Stomach (tissue), 9 donors: ENCODE measurements around the gene USP54. TPM values are rescaled to one million over a fixed set of nuclear protein-coding genes. Genes with fewer than 3 reads are reported as not detected.
A peak's percentile ranks its signal among the peaks of the same experiment; 100 is the strongest.
"Not testable (repeated sequence)": the region's sequence is repeated elsewhere in the genome, so short reads cannot be mapped to it uniquely, and the experiment has no call there.

Experiments
- DNase-seq, 2 donors: peaks; one replicate each; pipeline versions ENCODE4 v3.0.0 to v3.0.0-alpha.2; 2013 to 2019
- H3K27ac ChIP-seq, 5 donors: fragments of 200-600 bp in 4 of 5; sonication (generic) in 4 of 5; one replicate each; pipeline ENCODE4 v1.5.1; 2013 to 2019; ENCODE audit warnings: mild to moderate bottlenecking in 1 of 5, moderate library complexity in 1 of 5
- H3K27me3 ChIP-seq, 3 donors: fragments of 200-600 bp; sonication (generic); one replicate each; pipeline ENCODE4 v1.5.1; 2017 to 2019; ENCODE audit warnings: mixed run types in 1 of 3
- H3K36me3 ChIP-seq, 4 donors: fragments of 200-600 bp; sonication (generic); 1 replicate in 3 of 4; 2 replicates in 1 of 4; pipeline ENCODE4 v1.5.1; 2016 to 2019
- H3K4me1 ChIP-seq, 4 donors: fragments of 200-600 bp; sonication (generic); one replicate each; pipeline ENCODE4 v1.5.1; 2016 to 2019
- H3K4me3 ChIP-seq, 4 donors: fragments of 200-600 bp; sonication (generic) in 3 of 4; one replicate each; pipeline ENCODE4 v1.5.1; 2016 to 2019; ENCODE audit warnings: mild to moderate bottlenecking in 1 of 4
- H3K9me3 ChIP-seq, 4 donors: fragments of 200-600 bp; sonication (generic); one replicate each; pipeline ENCODE4 v1.5.1; 2016 to 2019
- EP300 ChIP-seq: sonication (generic); formaldehyde crosslinking; IDR thresholded peaks from one replicate; pipeline ENCODE4 v1.6.1; 2017; ENCODE audit warnings: antibody characterized with exemption
- POLR2A ChIP-seq, 4 donors: fragments of 450-650 bp; IDR thresholded peaks; one replicate each; pipeline ENCODE4 v1.6.1; 2016; ENCODE audit warnings: antibody characterized with exemption in 4 of 4, control low read depth in 2 of 4, mild to moderate bottlenecking in 1 of 4, moderate library complexity in 1 of 4
- POLR2AphosphoS5 ChIP-seq, 3 donors: sonication (generic); formaldehyde crosslinking; IDR thresholded peaks; one replicate each; pipeline ENCODE4 v1.6.1; 2016; ENCODE audit warnings: antibody characterized with exemption in 3 of 3
- WGBS, 5 donors: extraction: QIAGEN DNeasy Blood & Tissue Kit in 3 of 5; methylation state at CpG; one replicate each; pipeline versions ENCODE4 v1.1.5 to v1.1.7; 2013 to 2018; 5-methylcytosine and 5-hydroxymethylcytosine counted together
- intact Hi-C: fragments of 100-400 bp; cut with DNase I; formaldehyde crosslinking; loops from one replicate; pipeline ENCODE4 v1.15.1; 2023; ENCODE audit warnings: low total_unique reads
- polyA plus RNA-seq, 3 donors: library from polyadenylated mRNA; stranded (reverse); fragments of 200-250 nt; gene quantifications; one replicate each; pipeline ENCODE4 v1.2.3, GENCODE V29; 2013
- total RNA-seq, 5 donors: library from RNA; depleted of rRNA; stranded (reverse); fragments of >200 nt; gene quantifications; one replicate each; pipeline versions ENCODE4 v1.1.0 to v1.2.3, GENCODE V29; 2014 to 2016
- TF ChIP-seq, protein P1 (sequence below), 7 experiments: fragments of 450-650 bp in 4 of 7; fragments of 200-600 bp in 3 of 7; sonication (generic) in 3 of 7; IDR thresholded peaks; one replicate each; pipeline ENCODE4 v1.5.1; 2016 to 2019; ENCODE audit warnings: antibody characterized with exemption in 7 of 7, control low read depth in 2 of 7, mild to moderate bottlenecking in 1 of 7
- donor health status: healthy with polysubstance abuse.
- donor health status: Bipolar disorder and iron deficiency.
- donor health status: healthy.

The USP54 gene
- total and polyA plus RNA-seq, 8 donors, result 7.3 to 369 (median 69.4) TPM

DNA sequence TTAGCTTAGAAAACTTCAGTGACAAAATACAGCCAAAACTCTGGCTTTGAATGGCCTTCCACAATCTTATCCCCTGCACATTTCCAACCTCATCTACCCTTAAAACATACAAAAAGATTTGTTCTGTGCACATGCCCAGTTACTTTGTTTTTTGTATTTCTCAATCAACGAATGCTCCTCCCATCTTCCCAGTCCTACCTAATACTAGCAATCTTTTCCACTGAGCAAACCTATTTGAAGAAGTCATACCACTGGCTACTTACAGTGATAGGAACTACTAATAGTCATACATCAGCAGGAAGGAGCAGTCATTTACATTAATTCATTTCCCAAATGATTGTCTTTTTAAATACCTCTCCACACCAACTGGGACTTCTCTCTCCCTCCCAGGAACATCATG, 2.5 kb downstream of the USP54 start:
- DNase-seq, result no peak
- Histone ChIP-seq H3K4me1 (peaks cover 44 to 80% (median 63%) of the 10 kb centered on the region in 4 donors), H3K27me3 (no peaks in the 10 kb centered on the region), H3K9me3 (no peaks in the 10 kb centered on the region), H3K4me3 (no peak overlapping the region), H3K36me3 (no peaks in the 10 kb centered on the region), H3K27ac (peak overlapping the region in 4 of 5 donors; percentile 66 to 84 (median 77))
- intact Hi-C loops, result no loop called here
- TF ChIP-seq POLR2A (IDR thresholded peaks at IDR 0.05) (no peak), POLR2AphosphoS5 (IDR thresholded peaks at IDR 0.05) (peak in 2 of 3 donors; percentile 30 to 50)
- 41 to 60% (median 48%) methylated on average over 1 of the region's 1 CpG for WGBS, 5 donors

DNA sequence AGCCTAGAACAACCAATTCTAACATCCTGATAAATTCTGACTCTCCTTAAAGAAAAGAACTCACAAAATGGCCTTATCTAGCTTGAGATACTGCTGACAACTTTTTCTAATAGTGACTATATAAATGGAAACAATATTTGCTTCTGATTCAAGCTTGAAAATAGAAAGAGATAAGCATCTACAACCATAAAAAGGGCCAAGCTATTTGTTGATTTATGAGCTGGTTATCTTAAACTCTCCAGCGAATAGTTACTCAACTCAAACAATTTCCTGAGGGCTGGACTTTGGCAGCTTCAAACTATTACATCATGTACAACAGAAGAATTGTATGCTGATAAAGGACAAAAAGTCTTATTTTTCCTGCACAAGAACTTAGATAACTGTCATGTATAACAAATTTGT, 4.6 kb downstream of the USP54 start:
- TF ChIP-seq POLR2AphosphoS5 (IDR thresholded peaks at IDR 0.05) (peak; percentile 15 to 66 (median 52)), POLR2A (IDR thresholded peaks at IDR 0.05) (no peak)
- WGBS, 5 donors, result 0 to 15% (median 9%) methylated on average over 1 of the region's 1 CpG
- Histone ChIP-seq H3K4me1 (peaks cover 38 to 70% (median 53%) of the 10 kb centered on the region in 4 donors), H3K9me3 (no peaks in the 10 kb centered on the region), H3K36me3 (no peaks in the 10 kb centered on the region), H3K4me3 (no peak overlapping the region), H3K27me3 (no peaks in the 10 kb centered on the region), H3K27ac (peak overlapping the region in 4 of 5 donors; percentile 59 to 80 (median 74))
- DNase-seq, result peak; percentile 48 to 85
- intact Hi-C loops, result no loop called here

- H3K9me3 ChIP-seq, result no peaks in the 10 kb centered on the region
- TF ChIP-seq, protein P1, sequence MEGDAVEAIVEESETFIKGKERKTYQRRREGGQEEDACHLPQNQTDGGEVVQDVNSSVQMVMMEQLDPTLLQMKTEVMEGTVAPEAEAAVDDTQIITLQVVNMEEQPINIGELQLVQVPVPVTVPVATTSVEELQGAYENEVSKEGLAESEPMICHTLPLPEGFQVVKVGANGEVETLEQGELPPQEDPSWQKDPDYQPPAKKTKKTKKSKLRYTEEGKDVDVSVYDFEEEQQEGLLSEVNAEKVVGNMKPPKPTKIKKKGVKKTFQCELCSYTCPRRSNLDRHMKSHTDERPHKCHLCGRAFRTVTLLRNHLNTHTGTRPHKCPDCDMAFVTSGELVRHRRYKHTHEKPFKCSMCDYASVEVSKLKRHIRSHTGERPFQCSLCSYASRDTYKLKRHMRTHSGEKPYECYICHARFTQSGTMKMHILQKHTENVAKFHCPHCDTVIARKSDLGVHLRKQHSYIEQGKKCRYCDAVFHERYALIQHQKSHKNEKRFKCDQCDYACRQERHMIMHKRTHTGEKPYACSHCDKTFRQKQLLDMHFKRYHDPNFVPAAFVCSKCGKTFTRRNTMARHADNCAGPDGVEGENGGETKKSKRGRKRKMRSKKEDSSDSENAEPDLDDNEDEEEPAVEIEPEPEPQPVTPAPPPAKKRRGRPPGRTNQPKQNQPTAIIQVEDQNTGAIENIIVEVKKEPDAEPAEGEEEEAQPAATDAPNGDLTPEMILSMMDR (IDR thresholded peaks at IDR 0.05), result no peak
- TF ChIP-seq POLR2AphosphoS5 (IDR thresholded peaks at IDR 0.05), result no peak
- TF ChIP-seq EP300, result no peak
- no peak for TF ChIP-seq POLR2A (IDR thresholded peaks at IDR 0.05)
- H3K36me3 ChIP-seq, result no peaks in the 10 kb centered on the region
- intact Hi-C loops, result no loop called here
- no peak for DNase-seq
- no peaks in the 10 kb centered on the region for H3K27me3 ChIP-seq
- peaks cover 31 to 62% (median 44%) of the 10 kb centered on the region in 4 donors for H3K4me1 ChIP-seq
- H3K27ac ChIP-seq, result peak overlapping the region in 3 of 5 donors; percentile 73 to 80 (median 76)
- WGBS, 5 donors, result 89 to 100% (median 98%) methylated on average over 3 of the region's 3 CpGs
- no peak overlapping the region for H3K4me3 ChIP-seq
Observed at GRCh38 chr10:73585327-73585726, 5.8 kb downstream of the USP54 start.

DNA sequence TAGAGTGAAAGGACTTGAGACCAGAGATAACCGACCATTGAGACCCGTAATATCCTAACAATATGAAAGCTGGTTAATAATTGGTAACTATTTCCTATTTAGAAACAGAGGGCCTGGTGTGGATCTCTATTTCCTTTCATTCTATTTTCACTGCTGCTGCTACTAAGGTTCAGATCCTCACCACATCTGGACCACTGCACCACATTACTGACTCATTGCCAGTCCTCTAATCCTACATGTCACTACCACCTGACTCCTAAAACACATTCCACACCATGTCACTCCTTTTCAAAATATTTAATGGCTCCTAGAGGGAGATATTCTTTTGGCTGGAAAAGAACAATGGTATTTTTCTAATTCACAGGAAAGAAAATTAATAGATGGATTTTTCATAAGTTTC, 6.4 kb downstream of the USP54 start:
- TF ChIP-seq, protein P1 (IDR thresholded peaks at IDR 0.05), result no peak
- TF ChIP-seq EP300 (no peak), POLR2A (IDR thresholded peaks at IDR 0.05) (no peak), POLR2AphosphoS5 (IDR thresholded peaks at IDR 0.05) (no peak)
- Histone ChIP-seq H3K27ac (peak overlapping the region in 2 of 5 donors; percentile 73 to 76), H3K36me3 (no peaks in the 10 kb centered on the region), H3K27me3 (no peaks in the 10 kb centered on the region), H3K4me1 (peaks cover 29 to 56% (median 40%) of the 10 kb centered on the region in 4 donors), H3K4me3 (no peak overlapping the region), H3K9me3 (no peaks in the 10 kb centered on the region)
- WGBS, 5 donors, result 86 to 96% (median 93%) methylated on average over 2 of the region's 2 CpGs
- DNase-seq, result no peak
- intact Hi-C loops, result no loop called here

- Histone ChIP-seq H3K4me1 (peaks cover 18 to 48% (median 36%) of the 10 kb centered on the region in 4 donors), H3K36me3 (no peaks in the 10 kb centered on the region), H3K4me3 (no peak overlapping the region), H3K9me3 (no peaks in the 10 kb centered on the region), H3K27me3 (no peaks in the 10 kb centered on the region), H3K27ac (peak overlapping the region in 1 of 5 donors; percentile 11)
- WGBS, 5 donors, result 91 to 100% (median 95%) methylated on average over 2 of the region's 2 CpGs
- intact Hi-C loops, result no loop called here
- DNase-seq, result no peak
- TF ChIP-seq POLR2AphosphoS5 (IDR thresholded peaks at IDR 0.05), result no peak
- no peak for TF ChIP-seq EP300
- TF ChIP-seq, protein P1 (IDR thresholded peaks at IDR 0.05), result no peak
Observed at GRCh38 chr10:73581918-73582317, 9.2 kb downstream of the USP54 start.

GRCh38 chr10:73578927-73579326, 12.2 kb downstream of the USP54 start:
- intact Hi-C loops, DNase-seq, H3K9me3 ChIP-seq, H3K36me3 ChIP-seq, H3K4me3 ChIP-seq, H3K27me3 ChIP-seq: not testable (repeated sequence)
- WGBS, 5 donors, result 86 to 95% (median 89%) methylated on average over 6 of the region's 6 CpGs
- H3K4me1 ChIP-seq, result peaks cover 16 to 49% (median 33%) of the 10 kb centered on the region in 4 donors
- H3K27ac ChIP-seq, result peak overlapping the region in 2 of 5 donors; percentile 75 to 87
